NCI-H2029 (cell line): ENCODE measurements around the gene RASSF10.

Experiments
- DNase-seq: peaks from one replicate; lab custom pipeline; 2025; lab: John Stamatoyannopoulos, UW

RASSF10 gene

GRCh38 chr11:12994476-12994875 lies 14.6 kb upstream of the RASSF10 start:
- DNase-seq: no peak

GRCh38 chr11:12995188-12995587 lies 13.9 kb upstream of the RASSF10 start:
- no peak for DNase-seq

- DNase-seq: no peak
These were observed 13.3 kb upstream of the RASSF10 start for GRCh38 chr11:12995823-12996222.

GRCh38 chr11:12997168-12997567 lies 11.9 kb upstream of the RASSF10 start:
- DNase-seq: no peak

GRCh38 chr11:12998336-12998735 lies 10.8 kb upstream of the RASSF10 start:
- no peak for DNase-seq

- no peak for DNase-seq
These were observed 9.5 kb upstream of the RASSF10 start for GRCh38 chr11:12999597-12999996.

- DNase-seq: no peak
These were observed 9.0 kb upstream of the RASSF10 start for GRCh38 chr11:13000116-13000515.

GRCh38 chr11:13000721-13001120 lies 8.4 kb upstream of the RASSF10 start:
- no peak for DNase-seq

- no peak for DNase-seq
These were observed 5.2 kb upstream of the RASSF10 start for GRCh38 chr11:13003736-13004493.

- DNase-seq: no peak
These were observed 1.7 kb upstream of the RASSF10 start for GRCh38 chr11:13007182-13008060.

- DNase-seq: peak; percentile 38
These were observed 1.1 kb upstream of the RASSF10 start for GRCh38 chr11:13008061-13008435.

GRCh38 chr11:13009476-13009920 lies 382 bp downstream of the RASSF10 start:
- DNase-seq: no peak

GRCh38 chr11:13009921-13010748 lies 1.0 kb downstream of the RASSF10 start:
- DNase-seq: no peak

GRCh38 chr11:13010749-13011465 lies 1.8 kb downstream of the RASSF10 start:
- no peak for DNase-seq

GRCh38 chr11:13011466-13012055 lies 2.4 kb downstream of the RASSF10 start:
- DNase-seq: no peak

- DNase-seq: no peak
These were observed 3.0 kb downstream of the RASSF10 start for GRCh38 chr11:13012056-13012661.

- DNase-seq: no peak
These were observed 4.0 kb downstream of the RASSF10 start for GRCh38 chr11:13013054-13013488.

GRCh38 chr11:13015753-13016152 lies 6.6 kb downstream of the RASSF10 start:
- no peak for DNase-seq

GRCh38 chr11:13016415-13016814 lies 7.3 kb downstream of the RASSF10 start:
- no peak for DNase-seq

GRCh38 chr11:13019313-13019712 lies 10.2 kb downstream of the RASSF10 start:
- DNase-seq: no peak

- no peak for DNase-seq
These were observed 14.3 kb downstream of the RASSF10 start for GRCh38 chr11:13023423-13023822.
